GM18873 (cell line): ENCODE results near the gene LMBR1L.

Experiments
- ATAC-seq: cut with Tn5 transposase; IDR thresholded peaks from one replicate; pipeline ENCODE4 v1.9.1; 2021; ENCODE audit warnings: mild to moderate bottlenecking, moderate library complexity, moderate number of reproducible peaks; ENCODE audit not compliant: unreplicated experiment, low FRiP score

The LMBR1L gene

DNA sequence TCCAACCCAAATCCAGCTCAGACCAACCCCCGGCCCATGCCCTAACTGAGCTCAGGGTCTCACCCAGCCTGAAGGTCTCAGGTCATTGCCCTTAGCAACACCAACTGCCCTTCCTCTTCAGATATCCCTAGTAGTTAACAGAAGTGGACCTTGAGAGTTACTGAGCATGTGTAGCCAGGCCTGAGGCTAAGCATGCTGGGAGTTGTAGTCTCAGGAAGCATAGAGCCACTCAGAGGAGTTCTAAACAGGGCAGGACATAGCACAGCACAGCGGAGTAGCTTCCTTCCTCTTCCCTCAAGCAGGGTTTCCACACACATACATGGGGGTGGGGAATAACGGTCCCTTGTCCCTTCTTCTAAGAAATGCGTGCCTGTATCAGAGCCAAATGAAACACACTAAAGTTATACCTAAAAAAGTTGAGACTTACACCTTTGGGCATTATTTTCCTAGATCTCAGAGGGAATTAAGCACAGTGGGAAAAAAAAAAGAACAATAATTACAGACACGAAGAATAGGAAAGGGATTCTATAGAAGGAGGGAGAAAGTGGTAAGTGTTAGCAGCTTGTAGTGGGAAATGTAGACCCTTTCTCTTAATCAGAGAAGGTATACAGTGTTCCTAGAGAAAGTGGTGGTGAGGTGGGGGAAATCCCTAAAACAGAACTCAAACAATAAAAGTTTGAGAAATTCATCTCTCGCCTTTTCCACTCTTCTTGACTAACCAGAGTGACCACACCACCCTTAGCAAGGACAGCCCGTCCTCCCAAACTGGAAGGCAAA is 54.5 kb downstream of the LMBR1L start:
- peak; percentile 69 for ATAC-seq

DNA sequence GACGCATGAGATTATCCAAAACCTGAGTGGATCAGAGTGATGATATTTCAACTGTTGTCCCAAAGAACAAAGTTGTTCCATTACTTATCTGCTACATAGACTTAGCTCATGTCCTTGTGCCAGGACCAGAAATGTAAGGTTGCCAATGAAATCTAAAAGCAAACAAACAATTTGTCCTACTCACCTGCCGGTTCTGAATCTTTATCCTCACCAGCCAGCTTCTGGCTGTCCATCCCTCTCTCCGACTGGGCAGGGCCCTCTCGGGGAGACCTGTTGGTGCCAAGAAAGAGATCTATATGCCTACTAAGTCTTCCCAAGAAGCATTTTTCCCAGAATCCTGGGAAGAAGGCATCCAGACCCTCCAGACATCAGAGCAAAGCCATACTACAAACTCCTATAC is 55.6 kb downstream of the LMBR1L start:
- ATAC-seq = no peak

DNA sequence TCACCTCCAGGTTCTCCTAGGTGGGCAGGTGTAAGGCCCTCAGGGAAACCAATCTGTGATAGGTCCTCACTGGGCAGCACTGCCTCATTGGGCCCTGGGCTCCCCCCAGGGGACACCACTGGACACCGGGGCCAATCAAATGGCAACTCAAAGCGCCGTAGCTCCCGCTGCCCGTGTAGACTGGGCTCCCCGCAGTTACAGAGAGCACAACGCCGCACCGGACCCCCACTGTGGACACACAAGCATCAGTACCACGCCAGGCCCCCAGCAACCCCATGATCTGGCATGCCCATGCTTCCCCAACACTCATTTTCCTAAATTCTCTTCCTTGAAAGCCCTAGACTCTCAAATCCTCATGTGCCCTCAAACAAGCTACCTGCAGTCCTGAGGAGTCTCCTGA is 56.1 kb downstream of the LMBR1L start:
- no peak for ATAC-seq

DNA sequence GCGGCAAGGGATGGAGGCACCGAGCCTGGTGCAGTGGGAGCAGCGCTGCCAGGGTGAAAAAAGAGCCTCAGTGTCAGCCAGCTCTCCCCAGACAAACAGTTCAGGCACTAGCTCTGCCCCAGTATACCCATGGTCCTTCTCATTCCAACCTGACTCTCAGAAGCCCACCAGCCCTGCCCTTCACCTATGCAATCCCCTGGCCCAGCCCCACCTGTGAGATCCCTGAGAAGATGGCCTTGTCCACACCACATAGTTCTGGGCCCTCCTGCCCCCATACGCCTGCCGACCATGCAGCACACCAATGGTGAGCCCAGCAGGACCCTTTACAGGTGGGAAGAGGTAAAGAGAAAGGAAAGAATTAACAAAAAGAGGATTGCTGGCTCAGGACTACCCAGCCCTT is 56.6 kb downstream of the LMBR1L start:
- no peak for ATAC-seq

DNA sequence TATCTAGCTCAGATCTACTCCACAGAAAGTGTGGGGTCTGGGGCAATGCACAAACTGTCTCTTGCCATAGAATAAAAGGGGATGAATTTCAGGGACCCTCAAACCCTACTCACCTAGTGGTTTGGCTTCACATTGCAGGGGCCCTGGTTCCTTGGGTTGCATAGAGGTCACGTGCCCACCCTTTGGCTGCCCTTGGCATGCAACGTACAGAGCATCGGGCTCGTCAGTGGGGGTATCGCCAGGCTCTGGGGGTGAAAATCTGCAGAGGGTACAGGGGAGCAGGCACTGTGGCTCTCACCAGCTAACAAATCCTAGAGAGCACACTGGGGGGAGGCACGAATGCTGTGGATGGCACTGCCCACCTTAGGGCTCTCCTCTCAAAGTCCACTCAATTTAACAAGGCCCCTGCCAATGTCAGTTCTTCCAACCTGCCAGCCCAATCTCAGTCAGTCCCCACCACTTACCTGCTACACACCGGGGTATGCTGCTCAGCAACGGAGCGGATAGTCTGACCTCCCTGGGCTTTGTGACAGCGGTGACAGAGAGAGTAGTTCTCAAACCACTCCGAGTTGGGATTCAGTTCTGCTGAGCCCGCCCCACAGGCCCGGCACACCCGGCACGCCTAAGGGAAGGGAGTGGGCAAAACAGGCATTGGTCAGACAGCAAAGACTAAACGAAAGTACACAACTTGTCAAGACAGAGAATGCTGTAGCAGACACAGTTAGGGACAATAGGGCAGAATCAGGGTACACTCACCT is 58.0 kb downstream of the LMBR1L start:
- no peak for ATAC-seq

DNA sequence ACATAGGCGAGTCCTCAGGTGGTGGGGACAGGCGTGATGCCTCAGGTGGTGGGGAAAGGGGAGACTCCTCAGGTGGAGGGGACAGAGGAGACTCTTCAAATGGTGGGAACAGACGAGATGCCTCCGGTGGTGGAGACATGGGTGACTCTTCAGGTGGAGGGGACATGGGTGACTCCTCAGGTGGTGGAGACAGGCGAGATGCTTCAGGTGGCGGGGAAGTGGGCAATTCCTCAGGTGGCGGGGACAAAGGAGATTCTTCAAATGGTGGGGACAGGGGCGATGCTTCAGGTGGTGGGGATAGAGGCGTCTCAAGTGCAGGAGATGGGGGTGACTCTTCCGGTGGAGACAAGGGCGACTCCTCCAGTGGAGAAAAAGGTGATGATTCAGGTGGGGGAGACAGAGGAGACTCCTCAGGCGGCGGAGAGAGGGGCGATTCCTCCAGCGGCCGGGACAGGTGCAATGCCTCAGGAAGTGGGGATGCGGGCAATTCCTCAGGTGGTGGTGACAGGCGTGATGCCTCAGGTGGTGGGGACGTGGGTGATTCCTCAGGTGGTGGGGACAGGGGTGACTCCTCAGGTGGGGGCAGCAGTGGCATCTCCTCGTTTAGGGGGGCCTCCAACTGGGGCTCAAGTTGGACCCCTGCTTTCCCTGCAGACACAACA is 58.7 kb downstream of the LMBR1L start:
- no peak for ATAC-seq

DNA sequence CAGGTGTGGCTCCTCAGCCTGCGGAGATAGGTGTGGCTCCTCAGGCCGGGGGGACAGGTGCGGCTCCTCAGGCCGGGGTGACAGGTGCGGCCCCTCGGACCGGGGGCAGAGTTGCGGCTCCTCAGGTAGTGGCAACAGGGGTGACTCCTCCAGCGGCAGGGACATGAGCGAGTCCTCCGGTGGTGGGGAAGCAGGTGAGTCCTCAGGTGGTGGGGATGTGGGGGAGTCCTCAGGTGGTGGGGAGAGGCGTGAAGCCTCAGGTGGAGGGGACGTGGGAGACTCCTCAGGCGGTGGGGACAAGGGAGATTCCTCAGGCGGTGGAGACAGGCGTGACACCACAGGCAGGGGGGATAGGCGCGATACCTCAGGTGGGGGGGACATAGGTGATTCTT is 59.3 kb downstream of the LMBR1L start:
- no peak for ATAC-seq

DNA sequence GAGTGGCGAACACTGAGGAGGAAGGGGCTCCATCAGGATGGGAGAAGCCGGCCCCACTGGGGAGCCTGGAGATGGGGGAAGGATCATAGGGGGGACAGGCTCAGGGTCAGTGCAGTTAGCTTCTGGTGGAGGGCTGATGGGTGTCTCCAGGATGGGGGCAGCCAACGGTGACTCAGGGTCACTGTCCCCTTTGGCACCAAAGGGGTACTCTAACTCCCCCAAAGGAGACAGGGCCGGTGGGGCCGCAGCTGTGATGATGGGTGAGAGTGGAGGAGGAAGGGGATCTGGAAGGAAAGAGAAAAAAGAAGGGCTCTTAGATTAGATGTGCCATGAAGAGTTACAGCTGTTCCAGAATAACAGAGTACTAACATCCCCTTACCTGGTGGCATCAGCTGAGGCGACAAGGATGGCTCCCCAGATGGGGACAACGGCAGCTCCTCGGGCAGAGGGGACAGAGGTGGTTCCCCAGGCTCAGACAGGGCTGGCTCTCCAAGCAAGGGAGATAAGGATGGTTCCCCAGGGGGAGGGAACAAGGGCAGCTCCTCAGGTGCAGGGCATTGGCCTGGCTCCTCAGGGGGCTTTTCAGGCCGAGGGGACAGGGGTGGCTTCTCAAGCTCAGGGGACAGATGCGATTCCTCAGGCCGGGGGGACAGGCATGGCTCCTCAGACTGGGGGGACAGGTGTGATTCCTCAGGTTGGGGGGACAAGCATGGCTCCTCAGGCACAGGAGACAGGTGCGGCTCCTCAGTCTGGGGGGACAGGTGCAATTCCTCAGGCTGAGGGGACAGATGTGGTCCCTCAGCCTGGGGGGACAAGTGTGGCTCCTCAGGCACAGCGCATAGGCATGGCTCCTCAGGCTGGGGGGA is 59.9 kb downstream of the LMBR1L start:
- ATAC-seq = no peak

DNA sequence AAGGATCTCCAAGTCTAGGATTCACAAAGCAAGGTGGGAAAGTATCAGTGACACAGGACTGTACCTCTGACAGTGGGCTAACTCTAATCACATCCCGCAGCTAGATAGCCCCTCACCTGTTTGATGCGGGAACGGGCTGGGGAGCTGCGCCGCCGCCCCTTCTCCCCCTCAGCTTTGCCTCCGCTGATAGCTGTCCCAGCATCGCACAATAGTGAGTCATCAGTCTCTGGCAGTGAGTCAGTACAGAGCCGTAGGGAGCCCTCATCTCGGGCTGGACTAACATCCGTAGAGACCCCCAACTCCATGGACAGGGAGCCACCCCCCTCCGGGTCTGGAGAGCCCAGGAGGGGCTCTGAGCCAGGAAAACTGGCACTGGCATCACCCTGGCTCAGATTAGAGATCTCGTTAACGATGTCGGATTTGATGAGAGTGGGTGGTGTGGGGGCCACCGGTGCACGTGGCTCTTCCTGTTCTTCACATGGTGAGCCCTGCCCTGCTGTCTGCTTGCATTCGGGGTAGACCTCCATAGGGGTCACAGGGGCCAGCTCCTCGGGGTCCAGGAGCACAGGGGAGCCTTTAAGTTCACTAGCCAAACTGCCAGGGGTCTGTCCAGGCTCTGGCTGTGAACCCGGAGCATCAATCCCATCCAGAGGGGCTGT is 61.0 kb downstream of the LMBR1L start:
- ATAC-seq = no peak

DNA sequence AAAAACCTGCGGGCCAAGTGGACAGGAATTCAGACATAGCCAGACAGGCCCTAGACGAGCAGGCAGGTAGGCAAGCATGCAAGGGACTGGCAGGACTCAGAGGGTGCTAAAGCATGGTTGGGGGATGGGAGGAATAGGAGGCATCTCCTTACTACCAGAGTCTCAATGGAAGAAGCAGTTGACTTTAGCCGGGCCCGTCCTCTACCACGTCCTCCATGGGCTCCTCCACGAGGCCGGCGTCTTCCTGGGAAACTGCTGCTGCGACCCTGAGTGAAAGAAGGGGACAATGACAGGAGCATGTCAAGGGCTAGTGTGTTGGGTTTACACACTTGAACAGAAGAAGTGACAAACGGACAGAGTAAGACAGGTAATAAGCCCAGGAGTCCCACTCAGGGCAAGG is 61.7 kb downstream of the LMBR1L start:
- ATAC-seq = no peak
